GM12891 (cell line): ENCODE data around the gene IRF1.
"Not testable (repeated sequence)": the region's sequence is repeated elsewhere in the genome, so short reads cannot be mapped to it uniquely, and the experiment has no call there.

Source experiments
- DNase-seq: peaks from one replicate; pipeline ENCODE4 v3.0.0; 2011; ENCODE audit warnings: low spot score; ENCODE audit not compliant: insufficient read length
- FAIRE-seq: peaks from 2 replicates; lab custom pipeline; 2011; peaks lifted over from hg19 to GRCh38; lab: Jason Lieb, UNC
- PAX5 ChIP-seq: IDR thresholded peaks from 2 replicates; pipeline ENCODE4 v1.6.1; 2011; ENCODE audit warnings: low read length, moderate library complexity, mild to moderate bottlenecking; ENCODE audit not compliant: insufficient read depth, severe bottlenecking
- POLR2A ChIP-seq: IDR thresholded peaks from 2 replicates; pipeline ENCODE4 v1.6.1; 2011; ENCODE audit warnings: low read depth, low read length, control low read depth
- POLR2AphosphoS5 ChIP-seq: IDR thresholded peaks from 2 replicates; pipeline ENCODE4 v1.6.1; 2011; ENCODE audit warnings: low read depth, low read length, control low read depth
- POU2F2 ChIP-seq: IDR thresholded peaks from 2 replicates; pipeline ENCODE4 v1.6.1; 2011; ENCODE audit warnings: low read depth, mild to moderate bottlenecking, control low read depth, low read length, moderate library complexity
- SPI1 ChIP-seq: IDR thresholded peaks from 2 replicates; pipeline ENCODE4 v1.6.1; 2011; ENCODE audit warnings: low read depth, low read length, control low read depth
- TAF1 ChIP-seq: IDR thresholded peaks from 2 replicates; pipeline ENCODE4 v1.6.1; 2011; ENCODE audit warnings: low read depth, low read length, control low read depth

The IRF1 gene

GRCh38 chr5:132486318-132487094 is 4.1 kb downstream of the IRF1 start:
- TF ChIP-seq TAF1 (no peak), POLR2A (no peak), POU2F2 (no peak), POLR2AphosphoS5 (peak; percentile 46; the same call in 1 of the 2 replicates)
- no peak for FAIRE-seq
- no peak for DNase-seq

GRCh38 chr5:132485641-132486317 is 4.8 kb downstream of the IRF1 start:
- no peak for FAIRE-seq
- no peak for DNase-seq

GRCh38 chr5:132484876-132485640 is 5.5 kb downstream of the IRF1 start:
- not testable (repeated sequence) for FAIRE-seq, DNase-seq

More at GRCh38 chr5:132485641-132486317, 4.8 kb downstream of the IRF1 start:
- TF ChIP-seq POLR2A, result peak; percentile 1; the same call in 1 of the 2 replicates
- no peak for TF ChIP-seq PAX5

GRCh38 chr5:132484391-132484725 is 6.2 kb downstream of the IRF1 start:
- TF ChIP-seq TAF1 (no peak), POLR2AphosphoS5 (no peak), POLR2A (peak; percentile 22; the same call in 1 of the 2 replicates)
- no peak for DNase-seq
- no peak for FAIRE-seq

- DNase-seq (no peak), FAIRE-seq (no peak)
- TF ChIP-seq POLR2AphosphoS5 (no peak; the same call in 1 of the 2 replicates), PAX5 (no peak), POLR2A (no peak; the same call in 1 of the 2 replicates), TAF1 (no peak)
Observed at GRCh38 chr5:132483661-132484390, 6.7 kb downstream of the IRF1 start.

- FAIRE-seq (no peak), DNase-seq (no peak)
- TF ChIP-seq POLR2A (no peak; the same call in 1 of the 2 replicates), PAX5 (no peak), TAF1 (no peak), POLR2AphosphoS5 (no peak), POU2F2 (no peak)
Observed at GRCh38 chr5:132483101-132483500, 7.5 kb downstream of the IRF1 start.

- TF ChIP-seq PAX5 (no peak), POLR2A (peak; percentile 66; the same call in 1 of the 2 replicates), POU2F2 (no peak), POLR2AphosphoS5 (peak; percentile 62; the same call in 1 of the 2 replicates), TAF1 (no peak), SPI1 (no peak)
- no peak for DNase-seq
- peak; percentile 45 for FAIRE-seq
Observed at GRCh38 chr5:132481596-132482211, 8.9 kb downstream of the IRF1 start.

GRCh38 chr5:132480893-132481595 is 9.5 kb downstream of the IRF1 start:
- no peak for DNase-seq
- peak; percentile 71; the same call in 1 of the 2 replicates for TF ChIP-seq POLR2AphosphoS5
- TF ChIP-seq POU2F2, result peak; percentile 81
- TF ChIP-seq POLR2A, result peak; percentile 78; the same call in 1 of the 2 replicates
- TF ChIP-seq TAF1, result no peak
- no peak for TF ChIP-seq SPI1
- no peak for TF ChIP-seq PAX5
- FAIRE-seq, result peak; percentile 9

GRCh38 chr5:132480546-132480892 is 10.1 kb downstream of the IRF1 start:
- TF ChIP-seq POLR2AphosphoS5 (no peak; the same call in 1 of the 2 replicates), PAX5 (no peak), SPI1 (no peak), POLR2A (no peak), POU2F2 (no peak), TAF1 (no peak)
- DNase-seq (no peak), FAIRE-seq (no peak)
